ENCODE measurements around the gene CSAD.

DNA sequence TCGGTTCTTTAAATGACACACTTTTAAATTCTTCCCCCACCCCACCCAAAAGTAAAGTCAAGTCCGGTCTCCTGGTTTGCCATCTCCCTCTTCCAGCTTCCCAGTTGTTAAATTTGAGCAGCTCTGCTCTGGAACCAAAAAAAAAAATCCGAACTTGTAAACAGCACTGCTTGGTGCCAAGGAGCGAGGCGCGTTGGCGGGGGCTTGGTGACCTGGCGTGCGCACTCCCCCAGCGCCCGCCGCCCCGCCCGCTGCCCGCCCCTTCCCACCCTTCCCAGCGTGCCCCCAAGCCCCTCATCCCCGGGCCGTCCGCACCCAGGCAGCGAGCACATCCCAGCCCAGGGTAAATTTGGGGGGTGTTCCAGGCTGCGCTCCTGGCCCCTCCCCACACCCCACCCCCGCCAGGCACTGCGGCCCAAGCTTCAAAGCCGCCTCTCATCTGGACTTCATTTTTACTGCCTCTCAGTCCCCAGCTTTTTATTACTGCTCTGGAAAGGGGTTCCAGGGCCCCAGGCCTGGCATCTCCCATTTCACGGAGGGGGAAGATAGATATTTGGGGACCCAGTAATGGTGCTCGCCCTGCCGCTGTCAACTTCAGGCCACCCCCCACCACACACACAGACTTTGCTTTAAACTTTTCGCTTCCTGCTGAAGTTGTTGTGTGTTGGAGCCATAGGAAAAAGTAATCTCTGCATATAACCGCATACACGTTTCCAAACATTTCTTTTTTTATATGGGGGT is 38.0 kb upstream of the CSAD start:
- TF ChIP-seq CTCF (IDR thresholded peaks at IDR 0.05; ENCODE audit: insufficient read depth, low read length, poor library complexity, severe bottlenecking) = no peak
- no peak for TF ChIP-seq EZH2phosphoT487 (conservative IDR thresholded peaks at IDR 0.05; ENCODE audit: low read length)
